Ascending aorta (tissue), 2 donors: Measurements from ENCODE around the gene HEXD. TPM values are rescaled to one million over a fixed set of nuclear protein-coding genes. Genes with fewer than 3 reads are reported as not detected.

Experiments used
- DNase-seq, 2 donors: peaks; one replicate each; pipeline ENCODE4 v3.0.0-alpha.2; 2019; ENCODE audit warnings: low spot score in 2 of 2
- H3K27ac ChIP-seq, 2 donors: fragments of 200-600 bp; sonication (generic); one replicate each; pipeline ENCODE4 v1.5.1; 2016 to 2017; ENCODE audit warnings: mild to moderate bottlenecking in 1 of 2
- H3K27me3 ChIP-seq: fragments of 200-600 bp; sonication (generic); one replicate; pipeline ENCODE4 v1.5.1; 2017
- H3K36me3 ChIP-seq, 2 donors: fragments of 200-600 bp; sonication (generic); one replicate each; pipeline ENCODE4 v1.5.1; 2016
- H3K4me1 ChIP-seq, 2 donors: fragments of 200-600 bp; sonication (generic); one replicate each; pipeline ENCODE4 v1.5.1; 2016 to 2017; ENCODE audit warnings: mild to moderate bottlenecking in 1 of 2
- H3K4me3 ChIP-seq, 2 donors: fragments of 200-600 bp; sonication (generic); one replicate each; pipeline ENCODE4 v1.5.1; 2016 to 2017; ENCODE audit warnings: mild to moderate bottlenecking in 1 of 2
- H3K9me3 ChIP-seq, 2 donors: fragments of 200-600 bp; sonication (generic); one replicate each; pipeline ENCODE4 v1.5.1; 2016
- CTCF ChIP-seq, 3 experiments: fragments of 200-600 bp in 2 of 3; fragments of 450-650 bp in 1 of 3; sonication (generic) in 2 of 3; IDR thresholded peaks; one replicate each; pipeline ENCODE4 v1.5.1; 2016 to 2019; ENCODE audit warnings: antibody characterized with exemption in 3 of 3, mild to moderate bottlenecking in 1 of 3, moderate library complexity in 1 of 3
- intact Hi-C: fragments of 100-400 bp; cut with DNase I; formaldehyde crosslinking; loops from one replicate; pipeline ENCODE4 v1.15.1; 2023
- total RNA-seq: library from RNA; depleted of rRNA; stranded (reverse); fragments of >200 nt; gene quantifications from one replicate; pipeline ENCODE4 v1.1.0, GENCODE V29; 2016

Gene HEXD
- total RNA-seq, 1 donor from 2014 or later: 40.4 TPM

- H3K4me3 ChIP-seq: no peak overlapping the region
- intact Hi-C loops: no loop called here
- no peaks in the 10 kb centered on the region for H3K27me3 ChIP-seq
- no peak for TF ChIP-seq CTCF (IDR thresholded peaks at IDR 0.05)
- H3K9me3 ChIP-seq: no peaks in the 10 kb centered on the region
- peaks cover 15 to 17% of the 10 kb centered on the region in 2 donors for H3K4me1 ChIP-seq
- DNase-seq: no peak
- H3K27ac ChIP-seq: no peak overlapping the region
- H3K36me3 ChIP-seq: peaks cover 13 to 23% of the 10 kb centered on the region in 2 donors
Observed at GRCh38 chr17:82389379-82389778, 28.8 kb upstream of the HEXD start.

- Histone ChIP-seq H3K36me3 (peaks cover 13 to 27% of the 10 kb centered on the region in 2 donors), H3K27ac (no peak overlapping the region), H3K9me3 (no peaks in the 10 kb centered on the region), H3K4me1 (peaks cover 9% of the 10 kb centered on the region in 2 donors), H3K27me3 (no peaks in the 10 kb centered on the region), H3K4me3 (no peak overlapping the region)
- TF ChIP-seq CTCF (IDR thresholded peaks at IDR 0.05): no peak
- intact Hi-C loops: no loop called here
- no peak for DNase-seq
Observed at GRCh38 chr17:82390015-82390859, 27.9 kb upstream of the HEXD start.

- H3K9me3 ChIP-seq: no peaks in the 10 kb centered on the region
- H3K27me3 ChIP-seq: no peaks in the 10 kb centered on the region
- intact Hi-C loops: no loop called here
- no peak overlapping the region for H3K4me3 ChIP-seq
- peaks cover 13 to 27% of the 10 kb centered on the region in 2 donors for H3K36me3 ChIP-seq
- peaks cover 3 to 4% of the 10 kb centered on the region in 2 donors for H3K4me1 ChIP-seq
- no peak overlapping the region for H3K27ac ChIP-seq
- DNase-seq: no peak
- TF ChIP-seq CTCF (IDR thresholded peaks at IDR 0.05): no peak
Observed at GRCh38 chr17:82390860-82391435, 27.2 kb upstream of the HEXD start.

GRCh38 chr17:82391496-82392066 is 26.6 kb upstream of the HEXD start:
- no peaks in the 10 kb centered on the region for H3K9me3 ChIP-seq
- no peaks in the 10 kb centered on the region for H3K27me3 ChIP-seq
- no peak for DNase-seq
- H3K4me3 ChIP-seq: no peak overlapping the region
- intact Hi-C loops: no loop called here
- H3K36me3 ChIP-seq: peaks cover 13 to 27% of the 10 kb centered on the region in 2 donors
- no peak overlapping the region for H3K27ac ChIP-seq
- TF ChIP-seq CTCF (IDR thresholded peaks at IDR 0.05): no peak
- no peaks in the 10 kb centered on the region for H3K4me1 ChIP-seq

- Histone ChIP-seq H3K27me3 (no peaks in the 10 kb centered on the region), H3K4me1 (no peaks in the 10 kb centered on the region), H3K4me3 (no peak overlapping the region), H3K9me3 (no peaks in the 10 kb centered on the region), H3K36me3 (peaks cover 13 to 27% of the 10 kb centered on the region in 2 donors), H3K27ac (no peak overlapping the region)
- TF ChIP-seq CTCF (IDR thresholded peaks at IDR 0.05): no peak
- no peak for DNase-seq
- intact Hi-C loops: no loop called here
Observed at GRCh38 chr17:82392209-82392920, 25.8 kb upstream of the HEXD start.
